Stimulated activated CD8-positive, alpha-beta memory T cell treated with anti-CD3 and anti-CD28 coated beads, Interleukin-12 subunit alpha, Interleukin-12 subunit beta, amount 100 ng/mL, for 1 hour (primary cell): ENCODE data around the gene HMGN1.

Source experiments
- DNase-seq: peaks from one replicate; pipeline ENCODE4 v3.0.0-alpha.2; 2020; ENCODE audit warnings: low read depth

The HMGN1 gene

GRCh38 chr21:39296891-39297290 is 52.0 kb downstream of the HMGN1 start:
- DNase-seq: no peak
